HG02642 (cell line): ENCODE data around the gene PIGL.
"Not testable (repeated sequence)": the region's sequence is repeated elsewhere in the genome, so short reads cannot be mapped to it uniquely, and the experiment has no call there.

Source experiments
- ATAC-seq: cut with Tn5 transposase; IDR thresholded peaks from one replicate; pipeline ENCODE4 v1.9.1; 2021; ENCODE audit warnings: mild to moderate bottlenecking; ENCODE audit not compliant: unreplicated experiment, poor library complexity

PIGL gene

GRCh38 chr17:16215965-16216316, 1.1 kb upstream of the PIGL start:
- ATAC-seq: no peak

DNA sequence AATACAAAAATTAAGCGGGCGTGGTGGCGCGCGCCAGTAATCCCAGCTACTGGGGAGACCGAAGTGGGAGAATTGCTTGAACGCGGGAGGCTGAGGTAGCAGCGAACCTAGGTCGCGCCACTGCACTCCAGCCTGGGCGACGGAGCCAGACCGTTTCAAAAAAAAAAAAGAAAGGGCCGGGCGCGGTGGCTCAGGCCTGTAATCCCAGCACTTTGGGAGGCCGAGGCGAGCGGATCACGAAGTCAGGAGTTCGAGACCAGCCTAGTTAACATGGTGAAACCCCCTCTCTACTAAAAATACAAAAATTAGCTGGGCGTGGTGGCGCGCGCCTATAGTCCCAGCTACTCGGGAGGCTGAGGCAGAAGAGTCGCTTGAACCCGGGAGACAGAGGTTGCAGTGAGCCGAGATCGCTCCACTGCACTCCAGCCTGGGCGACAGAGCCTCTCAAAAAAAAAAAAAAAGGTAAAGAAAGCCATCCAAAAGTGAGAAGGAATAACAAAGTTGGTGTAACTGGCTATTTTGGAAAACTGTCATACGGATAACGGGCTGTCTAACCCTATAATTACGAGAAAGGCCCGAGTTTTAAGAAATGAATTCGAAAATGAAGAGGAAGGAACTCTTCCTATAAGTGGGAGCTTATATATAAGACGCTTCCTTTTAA, 539 bp upstream of the PIGL start:
- ATAC-seq: not testable (repeated sequence)

DNA sequence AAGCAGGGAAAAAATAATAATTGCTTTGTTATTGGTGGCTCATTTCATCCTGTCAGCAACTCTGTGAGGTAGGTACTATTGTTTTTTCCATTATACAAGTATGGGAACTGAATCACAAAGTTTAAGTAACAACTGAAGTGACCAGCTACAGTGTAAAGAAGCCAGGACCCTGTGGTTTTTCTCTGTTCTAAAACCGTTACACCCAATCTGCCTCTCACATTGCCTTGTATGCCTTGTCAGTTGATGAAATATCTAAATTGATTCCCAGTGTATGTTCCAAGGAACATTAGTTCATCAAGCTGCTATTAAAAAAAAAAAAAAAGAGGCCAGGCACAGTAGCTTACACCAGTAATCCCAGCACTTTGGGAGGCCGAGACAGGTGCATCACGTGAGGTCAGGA, 5.4 kb downstream of the PIGL start:
- no peak for ATAC-seq

DNA sequence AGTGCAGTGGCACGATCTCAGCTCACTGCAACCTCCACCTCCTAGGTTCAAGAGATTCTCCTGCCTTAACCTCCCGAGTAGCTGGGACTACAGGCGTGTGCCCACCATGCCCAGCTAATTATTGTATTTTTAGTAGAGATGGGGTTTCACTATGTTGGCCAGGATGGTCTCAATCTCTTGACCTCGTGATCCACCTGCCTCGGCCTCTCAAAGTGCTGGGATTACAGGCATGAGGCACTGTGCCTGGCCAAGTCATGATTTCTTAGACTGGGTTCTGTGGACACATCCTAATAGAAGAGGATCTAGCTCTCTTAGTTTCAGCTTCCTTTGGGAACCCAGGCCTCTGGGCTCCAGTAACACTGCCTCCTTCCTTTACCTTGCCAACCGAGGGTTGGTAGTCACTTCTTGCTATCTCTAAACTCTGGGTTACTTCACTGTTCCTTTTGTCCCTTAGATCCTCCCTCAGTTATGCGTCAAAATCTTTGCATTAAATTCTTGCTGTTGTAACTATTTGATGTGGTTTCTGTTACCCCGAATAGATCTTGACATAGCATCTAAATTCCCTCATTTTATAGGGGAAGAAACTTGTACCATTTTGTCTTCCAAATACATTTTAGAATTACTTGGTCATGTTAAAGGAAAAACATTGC, 13.0 kb downstream of the PIGL start:
- not testable (repeated sequence) for ATAC-seq

- no peak for ATAC-seq
Observed at GRCh38 chr17:16232391-16232790, 15.4 kb downstream of the PIGL start.

GRCh38 chr17:16239931-16240330, 22.9 kb downstream of the PIGL start:
- ATAC-seq: no peak

DNA sequence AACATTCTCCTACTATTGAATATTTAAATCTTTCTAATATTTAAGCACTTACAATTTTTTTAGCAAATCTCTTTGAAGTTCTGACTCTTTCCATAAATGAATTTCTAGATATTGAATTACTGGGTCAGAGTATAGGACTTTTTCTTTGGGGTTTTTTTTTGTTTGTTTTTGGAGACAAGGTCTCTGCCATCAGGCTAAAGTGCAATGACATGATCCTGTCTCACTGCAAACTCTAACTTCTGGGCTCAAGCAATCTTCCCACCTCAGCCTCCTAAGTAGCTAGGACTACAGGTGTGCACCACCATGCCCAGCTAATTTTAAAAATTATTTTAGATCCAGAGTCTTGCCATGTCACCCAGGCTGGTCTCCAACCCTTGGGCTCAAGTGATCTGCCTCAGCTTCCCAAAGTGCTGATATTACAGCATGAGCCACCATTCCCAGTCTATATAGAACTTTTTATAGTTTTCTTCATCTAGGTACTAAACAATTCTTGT, 24.9 kb downstream of the PIGL start:
- no peak for ATAC-seq

DNA sequence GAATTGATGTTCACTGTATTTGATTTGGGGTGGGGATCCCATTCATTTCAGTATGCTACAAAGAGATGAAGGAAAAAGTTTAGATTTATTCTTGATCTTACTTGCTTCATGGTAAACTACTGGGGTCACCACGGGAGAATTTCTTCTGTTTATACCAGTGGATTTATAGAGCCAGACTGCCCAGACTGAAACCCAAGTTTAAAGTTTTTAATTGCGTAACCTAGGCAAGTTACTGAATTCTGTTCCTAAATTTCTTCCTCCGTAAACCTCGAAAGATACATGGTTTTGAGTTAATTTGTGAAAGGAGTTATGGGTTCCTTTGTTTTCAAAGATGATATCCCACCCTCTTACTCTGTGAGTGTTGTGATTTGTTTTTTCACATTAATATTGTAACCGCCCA, 26.4 kb downstream of the PIGL start:
- ATAC-seq: no peak

- ATAC-seq: no peak
Observed at GRCh38 chr17:16243801-16244567, 27.0 kb downstream of the PIGL start.

DNA sequence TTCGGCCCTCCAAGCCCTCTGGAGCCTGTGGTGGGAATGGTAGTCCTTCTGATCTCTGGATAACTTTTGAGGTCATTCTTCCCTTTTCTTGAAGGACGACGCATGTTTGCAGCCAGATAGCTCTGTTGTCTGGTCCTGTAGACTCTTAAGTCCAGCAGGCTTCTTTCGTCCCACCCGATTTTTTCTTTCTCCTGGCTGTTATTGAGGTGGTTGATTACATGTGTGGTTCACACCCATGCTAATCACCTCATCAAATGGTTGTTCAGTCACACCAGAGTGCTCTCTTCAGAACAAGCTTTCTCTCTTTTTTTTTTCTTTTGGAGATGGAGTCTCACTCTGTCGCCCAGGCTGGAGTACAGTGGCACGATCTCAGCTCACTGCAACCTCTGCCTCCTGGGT, 30.6 kb downstream of the PIGL start:
- no peak for ATAC-seq

GRCh38 chr17:16250635-16251034, 33.6 kb downstream of the PIGL start:
- no peak for ATAC-seq

- no peak for ATAC-seq
Observed at GRCh38 chr17:16251043-16251442, 34.0 kb downstream of the PIGL start.

GRCh38 chr17:16251556-16251955, 34.5 kb downstream of the PIGL start:
- no peak for ATAC-seq

GRCh38 chr17:16254773-16255400, 37.9 kb downstream of the PIGL start:
- ATAC-seq: no peak

DNA sequence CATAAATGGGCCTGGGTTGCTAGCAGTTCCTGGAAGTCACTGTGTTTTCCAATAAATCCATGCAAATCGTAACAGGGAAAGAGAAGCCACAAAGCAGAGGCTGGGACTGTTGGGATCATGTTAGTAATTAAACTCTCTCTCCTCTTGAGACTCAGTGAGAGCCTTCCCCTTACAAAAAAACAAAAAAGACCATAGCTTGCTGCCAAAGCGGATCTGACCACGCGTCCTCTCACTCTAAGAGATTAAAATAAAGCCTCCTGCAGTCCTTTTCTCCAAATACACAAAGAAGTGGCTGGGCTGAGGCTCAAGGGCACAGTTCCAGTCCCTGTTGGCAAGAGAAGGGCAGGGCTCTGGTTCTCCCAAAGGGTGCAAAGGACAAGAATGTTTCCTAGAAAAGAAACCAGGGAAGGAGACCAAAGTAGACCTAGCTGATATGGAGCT, 38.5 kb downstream of the PIGL start:
- no peak for ATAC-seq

- no peak for ATAC-seq
Observed at GRCh38 chr17:16258901-16259300, 41.9 kb downstream of the PIGL start.

DNA sequence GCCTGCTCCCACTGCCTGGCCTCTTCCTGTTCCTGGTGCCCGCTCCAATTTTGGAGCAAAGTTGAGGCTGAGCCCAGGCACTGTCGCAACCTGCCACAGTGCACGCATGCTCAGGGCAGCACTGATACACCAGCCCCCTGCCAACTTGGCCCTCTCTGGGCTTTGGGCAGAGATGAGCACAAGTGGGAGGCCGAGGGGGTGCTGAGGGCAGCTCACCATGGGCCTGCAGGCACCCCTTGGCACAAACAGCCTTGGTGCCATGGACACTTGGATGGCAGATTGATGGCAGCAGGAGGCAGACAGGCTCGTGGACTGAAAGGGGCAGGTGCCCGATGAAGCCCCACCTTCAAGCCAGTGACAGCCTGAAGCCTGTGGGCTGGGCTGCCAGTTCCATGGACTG, 42.9 kb downstream of the PIGL start:
- ATAC-seq: no peak

DNA sequence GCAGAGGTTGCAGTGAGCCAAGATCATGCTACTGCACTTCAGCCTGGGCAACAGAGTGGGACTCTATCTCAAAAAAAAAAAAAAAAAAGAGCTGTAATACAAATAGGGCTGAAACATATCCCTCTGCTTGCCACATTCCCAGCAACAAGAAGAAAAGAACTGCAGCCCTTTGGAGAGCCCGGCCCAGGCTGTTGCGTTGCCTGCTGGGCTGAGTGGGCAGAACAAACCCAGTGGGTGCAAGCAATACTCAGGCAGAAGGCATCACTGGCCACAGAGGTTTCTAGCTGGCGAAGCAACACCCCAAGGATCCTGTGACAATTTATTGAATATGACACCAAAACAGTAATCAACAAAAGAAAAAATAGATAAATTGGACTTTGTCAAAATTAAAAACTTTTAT, 44.0 kb downstream of the PIGL start:
- no peak for ATAC-seq

- no peak for ATAC-seq
Observed at GRCh38 chr17:16262201-16262600, 45.2 kb downstream of the PIGL start.

- ATAC-seq: no peak
Observed at GRCh38 chr17:16267174-16267573, 50.2 kb downstream of the PIGL start.

DNA sequence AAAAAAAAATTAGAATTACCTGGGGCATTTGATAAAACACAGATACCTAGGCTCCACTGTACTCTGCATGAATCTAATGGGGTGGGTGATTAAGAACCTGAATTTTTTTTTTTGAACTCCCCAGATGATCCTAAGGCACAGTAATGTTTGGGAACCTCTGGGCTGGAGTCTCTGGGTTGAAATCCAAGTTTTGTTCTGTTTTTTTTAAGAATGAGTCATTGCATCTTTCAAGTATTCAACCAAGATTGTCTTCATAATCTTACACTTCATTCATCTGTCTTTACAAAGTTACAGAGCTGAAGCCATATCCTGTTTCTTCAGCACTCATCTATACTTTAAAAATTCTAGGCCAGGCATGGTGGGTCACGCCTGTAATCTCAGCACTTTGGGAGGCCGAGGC, 52.6 kb downstream of the PIGL start:
- no peak for ATAC-seq
